LNCaP clone FGC (cell line): ENCODE measurements around the gene TLDC2.
"Not testable (repeated sequence)": the region's sequence is repeated elsewhere in the genome, so short reads cannot be mapped to it uniquely, and the experiment has no call there.

Experiments
- DNase-seq: peaks from one replicate; pipeline ENCODE4 v3.0.0-alpha.2; 2011; ENCODE audit warnings: low read depth
- H3K4me3 ChIP-seq: 2 replicates; pipeline ENCODE4 v1.5.1; 2011; ENCODE audit warnings: mild to moderate bottlenecking, low read depth, low read length, control low read depth
- TF ChIP-seq, protein P1 (sequence below): IDR thresholded peaks from 2 replicates; pipeline ENCODE4 v1.5.1; 2012; ENCODE audit warnings: mild to moderate bottlenecking; ENCODE audit not compliant: control insufficient read depth, insufficient read depth; ENCODE audit errors: extremely low read depth

TLDC2 gene

DNA sequence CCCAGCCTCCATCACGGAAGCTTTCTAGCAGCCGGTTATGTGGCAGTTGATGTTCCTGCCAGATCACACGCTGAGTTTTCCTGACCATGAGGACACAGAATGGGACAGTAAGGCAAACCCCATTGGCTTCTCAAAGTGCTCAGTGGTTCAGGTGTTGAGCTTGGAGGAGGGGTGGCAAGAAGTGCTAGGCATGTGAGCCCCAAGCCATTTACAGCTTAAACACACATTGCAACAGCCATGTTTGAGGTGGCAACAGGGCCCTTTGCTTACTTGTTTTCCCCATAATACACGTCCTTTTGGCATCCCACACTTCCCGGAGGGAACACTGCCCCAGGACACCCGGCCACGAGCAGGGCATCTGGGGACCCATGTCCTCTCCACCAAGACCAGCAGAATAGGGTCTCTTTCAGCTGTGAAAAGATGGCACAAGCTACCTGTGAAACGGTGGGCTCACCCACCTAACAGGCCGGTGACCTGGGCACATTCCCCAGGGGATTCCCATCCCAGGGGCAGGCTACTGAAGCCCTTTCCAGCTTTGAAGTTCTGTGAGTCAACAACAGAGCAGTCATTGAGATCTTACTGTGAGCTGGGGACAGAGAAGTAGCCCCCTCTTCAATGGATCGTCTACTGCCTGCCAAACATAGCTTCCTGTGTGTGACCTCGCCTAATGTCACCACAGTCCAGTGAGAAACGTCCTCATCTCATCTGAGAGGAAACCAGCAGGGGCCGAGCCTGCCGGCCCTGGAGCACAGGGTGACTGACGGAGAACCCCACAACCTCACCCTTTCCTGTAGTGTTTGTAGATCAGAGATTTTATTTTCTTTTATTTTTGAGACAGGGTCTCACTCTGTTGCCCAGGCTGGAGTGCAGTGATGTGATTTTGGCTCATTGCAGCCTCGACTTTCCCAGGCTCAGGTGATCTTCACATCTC is 4.0 kb upstream of the TLDC2 start:
- TF ChIP-seq, protein P1, sequence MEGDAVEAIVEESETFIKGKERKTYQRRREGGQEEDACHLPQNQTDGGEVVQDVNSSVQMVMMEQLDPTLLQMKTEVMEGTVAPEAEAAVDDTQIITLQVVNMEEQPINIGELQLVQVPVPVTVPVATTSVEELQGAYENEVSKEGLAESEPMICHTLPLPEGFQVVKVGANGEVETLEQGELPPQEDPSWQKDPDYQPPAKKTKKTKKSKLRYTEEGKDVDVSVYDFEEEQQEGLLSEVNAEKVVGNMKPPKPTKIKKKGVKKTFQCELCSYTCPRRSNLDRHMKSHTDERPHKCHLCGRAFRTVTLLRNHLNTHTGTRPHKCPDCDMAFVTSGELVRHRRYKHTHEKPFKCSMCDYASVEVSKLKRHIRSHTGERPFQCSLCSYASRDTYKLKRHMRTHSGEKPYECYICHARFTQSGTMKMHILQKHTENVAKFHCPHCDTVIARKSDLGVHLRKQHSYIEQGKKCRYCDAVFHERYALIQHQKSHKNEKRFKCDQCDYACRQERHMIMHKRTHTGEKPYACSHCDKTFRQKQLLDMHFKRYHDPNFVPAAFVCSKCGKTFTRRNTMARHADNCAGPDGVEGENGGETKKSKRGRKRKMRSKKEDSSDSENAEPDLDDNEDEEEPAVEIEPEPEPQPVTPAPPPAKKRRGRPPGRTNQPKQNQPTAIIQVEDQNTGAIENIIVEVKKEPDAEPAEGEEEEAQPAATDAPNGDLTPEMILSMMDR: no peak

DNA sequence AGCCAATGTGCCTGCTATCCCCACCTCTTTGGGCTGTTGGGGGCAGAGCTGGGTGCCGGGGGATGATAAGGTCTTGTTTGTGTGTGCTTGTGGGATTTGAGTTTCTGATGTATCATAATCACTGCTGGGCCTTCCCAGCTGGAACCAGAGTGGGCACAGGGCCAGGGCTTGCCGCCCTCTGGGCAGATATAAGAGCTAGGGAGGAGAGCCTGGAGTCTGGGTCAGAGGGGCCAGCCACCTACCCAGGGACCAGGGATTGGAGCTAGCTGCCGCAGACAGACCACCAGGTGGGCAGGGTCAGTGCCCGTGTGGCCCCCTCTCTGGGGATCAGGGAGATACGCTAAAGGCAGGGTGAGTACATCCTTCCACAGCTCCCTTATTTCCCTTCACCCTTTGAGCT is 3.1 kb upstream of the TLDC2 start:
- DNase-seq: no peak
- no peak overlapping the region for H3K4me3 ChIP-seq
- TF ChIP-seq, protein P1: no peak

More for the DNA sequence above, 4.0 kb upstream of the TLDC2 start:
- DNase-seq: no peak
- no peak overlapping the region for H3K4me3 ChIP-seq

DNA sequence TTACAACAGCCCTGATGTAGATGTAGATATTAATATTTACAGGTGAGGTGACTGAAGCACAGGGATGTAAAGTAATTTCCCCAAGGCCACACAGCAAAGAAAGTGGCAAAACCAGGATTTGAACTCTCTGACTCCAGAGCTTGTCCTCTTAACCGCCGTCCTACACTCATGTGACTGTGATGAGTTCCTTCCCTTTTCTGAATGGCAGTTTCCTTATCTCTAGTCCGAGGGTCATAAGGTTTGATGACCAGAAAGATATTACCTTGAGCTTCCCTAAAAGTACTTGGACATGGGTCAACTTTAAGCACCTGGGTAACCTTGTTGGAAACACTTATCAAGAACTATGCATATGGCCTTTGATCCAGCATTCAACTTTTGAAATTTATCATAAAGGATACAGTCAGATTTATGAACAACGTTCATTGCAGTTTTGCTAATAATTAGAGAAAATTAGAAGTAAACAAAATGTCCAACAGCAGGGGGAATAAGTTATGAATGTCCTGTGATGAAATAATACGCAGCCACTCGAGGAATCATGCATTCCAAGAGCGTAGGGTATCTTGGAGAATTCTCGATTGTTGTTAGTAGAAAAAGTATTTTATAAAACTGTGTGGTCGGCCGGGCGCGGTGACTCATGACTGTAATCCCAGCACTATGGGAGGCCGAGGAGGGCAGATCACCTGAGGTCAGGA is 2.3 kb upstream of the TLDC2 start:
- TF ChIP-seq, protein P1: no peak
- no peak for DNase-seq

DNA sequence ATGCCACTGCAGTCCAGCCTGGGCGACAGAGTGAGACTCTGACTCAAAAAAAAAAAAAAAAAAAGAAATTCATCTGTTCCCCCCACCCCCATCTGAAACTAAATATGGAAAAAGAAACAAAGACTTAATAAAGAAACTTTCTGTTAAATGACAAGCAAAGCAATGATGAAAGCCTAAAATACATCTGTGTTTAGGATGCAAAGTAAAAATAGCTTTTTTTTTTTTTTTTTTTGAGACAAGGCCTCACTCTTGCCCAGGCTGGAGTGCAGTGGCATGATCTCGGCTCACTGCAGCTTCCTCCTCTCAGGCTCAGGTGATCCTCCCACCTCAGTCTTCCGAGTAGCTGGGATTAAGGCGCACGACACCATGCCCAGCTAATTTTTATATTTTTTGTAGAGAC is 845 bp upstream of the TLDC2 start:
- H3K4me3 ChIP-seq, DNase-seq: not testable (repeated sequence)

More for the DNA sequence above, 2.3 kb upstream of the TLDC2 start:
- no peak overlapping the region for H3K4me3 ChIP-seq

DNA sequence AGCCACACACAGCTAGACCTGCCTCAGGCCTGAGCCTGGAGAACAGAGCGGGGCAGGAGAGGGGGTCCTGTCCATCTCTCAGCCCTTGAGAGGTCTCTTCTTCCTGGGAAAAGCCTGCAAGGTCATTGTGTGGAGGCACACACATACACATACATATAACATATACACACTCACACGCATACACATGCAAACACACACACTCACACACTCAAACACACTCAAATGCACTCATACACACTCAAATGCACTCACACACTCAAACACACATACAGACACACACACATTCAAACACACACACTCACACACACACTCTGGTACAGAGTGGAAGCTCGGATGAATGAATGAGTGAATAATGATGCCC is 515 bp downstream of the TLDC2 start:
- no peak overlapping the region for H3K4me3 ChIP-seq
- TF ChIP-seq, protein P1: no peak
- no peak for DNase-seq

DNA sequence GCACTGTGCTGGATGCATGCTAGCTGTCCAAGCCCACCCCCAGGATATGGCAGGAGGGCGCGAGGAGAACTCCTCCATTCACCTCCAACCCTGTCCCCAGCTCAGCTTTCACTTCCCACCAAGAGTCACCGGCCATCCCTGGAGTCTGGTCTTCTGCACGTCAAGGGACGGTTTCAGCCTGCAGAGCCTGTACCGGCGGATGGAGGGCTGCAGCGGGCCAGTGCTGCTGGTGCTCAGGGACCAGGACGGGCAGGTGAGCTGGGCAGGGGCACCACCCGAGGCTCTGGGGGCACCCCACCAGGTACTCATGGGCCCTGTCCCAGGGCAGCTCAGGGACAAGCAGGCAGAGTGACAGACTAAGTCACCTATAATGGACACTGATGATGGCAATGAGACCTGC is 3.0 kb downstream of the TLDC2 start:
- no peak overlapping the region for H3K4me3 ChIP-seq
- TF ChIP-seq, protein P1: no peak
- no peak for DNase-seq

DNA sequence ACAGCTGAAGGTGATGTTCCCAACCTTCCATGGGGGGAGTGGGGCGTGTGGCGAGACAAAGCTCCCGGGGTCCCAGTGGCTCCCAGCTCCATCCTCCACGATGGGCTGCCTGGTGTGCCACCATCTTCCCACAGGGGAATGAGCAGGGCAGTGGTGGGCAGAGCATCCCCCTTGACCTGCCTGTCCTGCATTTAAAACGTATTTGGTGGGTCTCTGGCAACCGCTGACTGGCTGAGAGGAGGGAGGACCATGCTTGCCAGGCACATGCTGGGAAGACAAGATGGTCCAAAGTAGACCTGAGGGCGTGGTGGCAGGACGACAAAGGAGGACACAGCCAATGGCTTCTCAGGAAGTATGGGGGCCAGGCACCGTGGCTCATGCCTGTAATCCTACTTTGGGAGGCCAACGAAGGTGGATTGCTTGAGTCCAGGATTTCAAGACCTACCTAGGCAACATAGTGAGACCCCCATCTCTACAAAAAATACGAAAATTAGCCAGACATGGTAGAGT is 4.9 kb downstream of the TLDC2 start:
- TF ChIP-seq, protein P1: no peak
- no peak for DNase-seq

More for the DNA sequence above, 4.9 kb downstream of the TLDC2 start:
- H3K4me3 ChIP-seq: no peak overlapping the region
